Large intestine (tissue), 3 donors: ENCODE results near the gene THSD7B. TPM values are rescaled to one million over a fixed set of nuclear protein-coding genes. Genes with fewer than 3 reads are reported as not detected.

Source experiments
- DNase-seq, 2 donors: peaks; one replicate each; pipeline versions ENCODE4 v3.0.0 to v3.0.0-alpha.2; 2013
- H3K27ac ChIP-seq: one replicate; pipeline ENCODE4 v1.5.1; 2013; ENCODE audit warnings: low read length
- H3K27me3 ChIP-seq: 2 replicates; pipeline ENCODE4 v1.6.1; 2013; ENCODE audit warnings: low read length; ENCODE audit not compliant: control insufficient read depth, insufficient read depth
- H3K36me3 ChIP-seq: 2 replicates; pipeline ENCODE4 v1.6.1; 2013; ENCODE audit warnings: low read length; ENCODE audit not compliant: control insufficient read depth, insufficient read depth
- H3K4me1 ChIP-seq: one replicate; pipeline ENCODE4 v1.6.1; 2013; ENCODE audit warnings: low read length; ENCODE audit not compliant: control insufficient read depth, insufficient read depth
- H3K4me3 ChIP-seq: one replicate; pipeline ENCODE4 v1.5.1; 2013; ENCODE audit warnings: low read length
- H3K9me3 ChIP-seq: one replicate; pipeline ENCODE4 v1.6.1; 2013; ENCODE audit warnings: mild to moderate bottlenecking, low read depth, low read length, moderate library complexity; ENCODE audit not compliant: control insufficient read depth
- WGBS: methylation state at CpG from one replicate; pipeline ENCODE4 v1.1.5; 2013; ENCODE audit warnings: low lambda C conversion rate; ENCODE audit not compliant: insufficient coverage; 5-methylcytosine and 5-hydroxymethylcytosine counted together
- polyA plus RNA-seq: library from polyadenylated mRNA; unstranded; fragments of 120-200 nt; gene quantifications from one replicate; pipeline ENCODE4 v1.2.1, GENCODE V29; 2013

Gene THSD7B
- polyA plus RNA-seq, 1 donor: 2.2 TPM

GRCh38 chr2:137339051-137339450 lies 573.7 kb downstream of the THSD7B start:
- no peaks in the 10 kb centered on the region for H3K27me3 ChIP-seq
- DNase-seq: no peak
- H3K36me3 ChIP-seq: no peaks in the 10 kb centered on the region
- H3K27ac ChIP-seq: no peak overlapping the region
- no peaks in the 10 kb centered on the region for H3K9me3 ChIP-seq
- no peak overlapping the region for H3K4me3 ChIP-seq
- H3K4me1 ChIP-seq: no peaks in the 10 kb centered on the region
- WGBS: no CpG with 5 or more reads among the region's 3 CpGs

- 30% methylated on average over 2 of the region's 4 CpGs for WGBS
- H3K27ac ChIP-seq: no peak overlapping the region
- no peak for DNase-seq
- no peaks in the 10 kb centered on the region for H3K27me3 ChIP-seq
- no peaks in the 10 kb centered on the region for H3K9me3 ChIP-seq
- no peaks in the 10 kb centered on the region for H3K36me3 ChIP-seq
- H3K4me1 ChIP-seq: no peaks in the 10 kb centered on the region
- no peak overlapping the region for H3K4me3 ChIP-seq
Measured at GRCh38 chr2:137345994-137346393, 580.6 kb downstream of the THSD7B start.

GRCh38 chr2:137348301-137348700 lies 583.0 kb downstream of the THSD7B start:
- DNase-seq: no peak
- Histone ChIP-seq H3K27me3 (no peaks in the 10 kb centered on the region), H3K36me3 (no peaks in the 10 kb centered on the region), H3K9me3 (no peaks in the 10 kb centered on the region), H3K4me1 (no peaks in the 10 kb centered on the region), H3K4me3 (no peak overlapping the region), H3K27ac (no peak overlapping the region)
- 100% methylated on average over 2 of the region's 3 CpGs for WGBS

- no peaks in the 10 kb centered on the region for H3K9me3 ChIP-seq
- DNase-seq: no peak
- H3K36me3 ChIP-seq: no peaks in the 10 kb centered on the region
- no peaks in the 10 kb centered on the region for H3K4me1 ChIP-seq
- no peaks in the 10 kb centered on the region for H3K27me3 ChIP-seq
- H3K27ac ChIP-seq: no peak overlapping the region
- H3K4me3 ChIP-seq: no peak overlapping the region
Measured at GRCh38 chr2:137357634-137358033, 592.3 kb downstream of the THSD7B start.

GRCh38 chr2:137367361-137367760 lies 602.0 kb downstream of the THSD7B start:
- H3K9me3 ChIP-seq: no peaks in the 10 kb centered on the region
- H3K36me3 ChIP-seq: no peaks in the 10 kb centered on the region
- WGBS: 13% methylated on average over 1 of the region's 1 CpG
- no peaks in the 10 kb centered on the region for H3K4me1 ChIP-seq
- DNase-seq: no peak
- no peak overlapping the region for H3K4me3 ChIP-seq
- H3K27ac ChIP-seq: no peak overlapping the region
- H3K27me3 ChIP-seq: no peaks in the 10 kb centered on the region

GRCh38 chr2:137369106-137369505 lies 603.8 kb downstream of the THSD7B start:
- H3K9me3 ChIP-seq: no peaks in the 10 kb centered on the region
- no CpG with 5 or more reads among the region's 2 CpGs for WGBS
- H3K27ac ChIP-seq: no peak overlapping the region
- H3K4me1 ChIP-seq: no peaks in the 10 kb centered on the region
- no peaks in the 10 kb centered on the region for H3K27me3 ChIP-seq
- DNase-seq: no peak
- no peaks in the 10 kb centered on the region for H3K36me3 ChIP-seq
- H3K4me3 ChIP-seq: no peak overlapping the region

GRCh38 chr2:137379186-137379585 lies 613.8 kb downstream of the THSD7B start:
- no peak overlapping the region for H3K4me3 ChIP-seq
- WGBS: 100% methylated on average over 1 of the region's 3 CpGs
- H3K27me3 ChIP-seq: no peaks in the 10 kb centered on the region
- no peaks in the 10 kb centered on the region for H3K4me1 ChIP-seq
- no peak overlapping the region for H3K27ac ChIP-seq
- no peaks in the 10 kb centered on the region for H3K9me3 ChIP-seq
- no peak for DNase-seq
- H3K36me3 ChIP-seq: no peaks in the 10 kb centered on the region

GRCh38 chr2:137380610-137381009 lies 615.3 kb downstream of the THSD7B start:
- no peaks in the 10 kb centered on the region for H3K27me3 ChIP-seq
- no peaks in the 10 kb centered on the region for H3K36me3 ChIP-seq
- no peak overlapping the region for H3K27ac ChIP-seq
- DNase-seq: no peak
- H3K9me3 ChIP-seq: no peaks in the 10 kb centered on the region
- no peaks in the 10 kb centered on the region for H3K4me1 ChIP-seq
- no peak overlapping the region for H3K4me3 ChIP-seq
- WGBS: 60% methylated on average over 1 of the region's 4 CpGs

- H3K27ac ChIP-seq: no peak overlapping the region
- DNase-seq: no peak
- H3K4me3 ChIP-seq: no peak overlapping the region
- H3K36me3 ChIP-seq: no peaks in the 10 kb centered on the region
- no peaks in the 10 kb centered on the region for H3K4me1 ChIP-seq
- no peaks in the 10 kb centered on the region for H3K27me3 ChIP-seq
- H3K9me3 ChIP-seq: no peaks in the 10 kb centered on the region
- no CpG with 5 or more reads among the region's 8 CpGs for WGBS
Measured at GRCh38 chr2:137381731-137382130, 616.4 kb downstream of the THSD7B start.

- peak in 1 of 2 donors; percentile 5 for DNase-seq
- H3K4me1 ChIP-seq: no peaks in the 10 kb centered on the region
- no peaks in the 10 kb centered on the region for H3K36me3 ChIP-seq
- no peaks in the 10 kb centered on the region for H3K9me3 ChIP-seq
- no peaks in the 10 kb centered on the region for H3K27me3 ChIP-seq
- no CpG with 5 or more reads among the region's 7 CpGs for WGBS
- H3K27ac ChIP-seq: no peak overlapping the region
- no peak overlapping the region for H3K4me3 ChIP-seq
Measured at GRCh38 chr2:137383391-137383790, 618.0 kb downstream of the THSD7B start.

GRCh38 chr2:137387044-137387443 lies 621.7 kb downstream of the THSD7B start:
- Histone ChIP-seq H3K4me3 (no peak overlapping the region), H3K27me3 (no peaks in the 10 kb centered on the region), H3K36me3 (no peaks in the 10 kb centered on the region), H3K27ac (no peak overlapping the region), H3K4me1 (no peaks in the 10 kb centered on the region), H3K9me3 (no peaks in the 10 kb centered on the region)
- 100% methylated on average over 1 of the region's 2 CpGs for WGBS
- DNase-seq: no peak
